HG03558 (cell line): ENCODE measurements around the gene FBLN2.
"Not testable (repeated sequence)": the region's sequence is repeated elsewhere in the genome, so short reads cannot be mapped to it uniquely, and the experiment has no call there.

Experiments used
- ATAC-seq: cut with Tn5 transposase; IDR thresholded peaks from one replicate; pipeline ENCODE4 v1.9.1; 2021; ENCODE audit warnings: moderate number of reproducible peaks; ENCODE audit not compliant: unreplicated experiment; ENCODE audit errors: extremely low read depth

The FBLN2 gene

GRCh38 chr3:13513051-13513912, 35.6 kb upstream of the FBLN2 start:
- ATAC-seq = no peak

GRCh38 chr3:13513913-13514517, 34.9 kb upstream of the FBLN2 start:
- no peak for ATAC-seq

GRCh38 chr3:13514639-13515435, 34.1 kb upstream of the FBLN2 start:
- no peak for ATAC-seq

GRCh38 chr3:13515786-13516759, 32.9 kb upstream of the FBLN2 start:
- no peak for ATAC-seq

- no peak for ATAC-seq
Observed at GRCh38 chr3:13516760-13517135, 32.2 kb upstream of the FBLN2 start.

- no peak for ATAC-seq
Observed at GRCh38 chr3:13517253-13517977, 31.5 kb upstream of the FBLN2 start.

- no peak for ATAC-seq
Observed at GRCh38 chr3:13518516-13518953, 30.4 kb upstream of the FBLN2 start.

- no peak for ATAC-seq
Observed at GRCh38 chr3:13519006-13519791, 29.7 kb upstream of the FBLN2 start.

GRCh38 chr3:13520326-13520880, 28.5 kb upstream of the FBLN2 start:
- ATAC-seq = no peak

- ATAC-seq = no peak
Observed at GRCh38 chr3:13521309-13521708, 27.6 kb upstream of the FBLN2 start.

GRCh38 chr3:13521749-13522148, 27.2 kb upstream of the FBLN2 start:
- not testable (repeated sequence) for ATAC-seq

GRCh38 chr3:13522236-13522635, 26.7 kb upstream of the FBLN2 start:
- ATAC-seq = no peak

GRCh38 chr3:13524979-13525669, 23.8 kb upstream of the FBLN2 start:
- no peak for ATAC-seq

GRCh38 chr3:13525827-13526625, 22.9 kb upstream of the FBLN2 start:
- ATAC-seq = no peak

GRCh38 chr3:13526626-13526949, 22.3 kb upstream of the FBLN2 start:
- no peak for ATAC-seq

GRCh38 chr3:13528217-13528867, 20.6 kb upstream of the FBLN2 start:
- ATAC-seq = no peak
